Psoas muscle (tissue), 8 donors: Measurements from ENCODE around the gene TUBAL3. TPM values are rescaled to one million over a fixed set of nuclear protein-coding genes. Genes with fewer than 3 reads are reported as not detected.
"Not testable (repeated sequence)": the region's sequence is repeated elsewhere in the genome, so short reads cannot be mapped to it uniquely, and the experiment has no call there.

Experiments
- ATAC-seq, 4 donors: fragments of 200-7000 bp; cut with Tn5 transposase; one replicate each; pipeline ENCODE4 v1.9.1; 2020; ENCODE audit warnings: moderate library complexity in 3 of 4, mild to moderate bottlenecking in 2 of 4
- DNase-seq, 2 donors: peaks; one replicate each; pipeline ENCODE4 v3.0.0-alpha.2; 2020
- H3K27ac ChIP-seq: fragments of 200-600 bp; one replicate; pipeline ENCODE4 v1.8.0; 2022
- H3K27me3 ChIP-seq, 3 donors: fragments of 200-600 bp in 1 of 3; one replicate each; pipeline versions ENCODE4 v1.6.1 to v1.8.0; 2013 to 2022; ENCODE audit warnings: low read length in 2 of 3, mild to moderate bottlenecking in 2 of 3, moderate library complexity in 1 of 3; ENCODE audit not compliant: insufficient read depth in 3 of 3
- H3K36me3 ChIP-seq, 2 donors: fragments of 200-600 bp in 1 of 2; one replicate each; pipeline versions ENCODE4 v1.6.1 to v1.8.0; 2013 to 2022; ENCODE audit warnings: low read depth in 1 of 2, mild to moderate bottlenecking in 1 of 2, moderate library complexity in 1 of 2; ENCODE audit not compliant: insufficient read depth in 1 of 2
- H3K4me1 ChIP-seq: fragments of 200-600 bp; one replicate; pipeline ENCODE4 v1.8.0; 2022
- H3K4me3 ChIP-seq: fragments of 200-600 bp; one replicate; pipeline ENCODE4 v1.8.0; 2022; ENCODE audit warnings: mild to moderate bottlenecking
- H3K9me3 ChIP-seq: fragments of 200-600 bp; one replicate; pipeline ENCODE4 v1.8.0; 2022
- WGBS, 3 donors: extraction: QIAGEN DNeasy Blood & Tissue Kit; methylation state at CpG; one replicate each; pipeline versions ENCODE4 v1.1.6 to v1.1.7; 2013; 5-methylcytosine and 5-hydroxymethylcytosine counted together
- intact Hi-C, 2 donors: fragments of 100-400 bp; cut with DNase I; formaldehyde crosslinking; loops; one replicate each; pipeline versions ENCODE4 v1.11.0 to v1.14.2; 2022
- polyA plus RNA-seq, 3 donors: library from polyadenylated mRNA; stranded (reverse); fragments of 200-250 nt; gene quantifications; one replicate each; pipeline ENCODE4 v1.2.3, GENCODE V29; 2013
- total RNA-seq, 4 donors: library from RNA; stranded (reverse); fragmentation: NEBNext Ultra II Directional in 2 of 4; extraction: Animal tissue kit (Norgen Biotek cat#: 25700) in 2 of 4; gene quantifications; one replicate each; pipeline versions ENCODE4 v1.2.1 to v1.2.4, GENCODE V29; 2021 to 2023
- TF ChIP-seq, protein P1 (sequence below): fragments of 200-600 bp; IDR thresholded peaks from one replicate; pipeline ENCODE4 v1.8.0; 2022; ENCODE audit warnings: antibody characterized with exemption
- donor health status: healthy with polysubstance abuse.
- donor health status: DM: no; HTN: no; CAD: no; lungs with moderate emphysema.
- donor health status: Bipolar disorder and iron deficiency.
- donor health status: healthy.
- donor health status: DM: yes; HTN: yes; CAD: no.
- donor health status: DM: no; HTN: no; CAD: no.
- donor health status: DM: no; HTN: no; CAD: no.
- donor health status: DM: yes; HTN: yes; CAD: no.

Gene TUBAL3
- total and polyA plus RNA-seq, 7 donors: 0.06 to 0.23 (median 0.15) TPM; not detected in 2

DNA sequence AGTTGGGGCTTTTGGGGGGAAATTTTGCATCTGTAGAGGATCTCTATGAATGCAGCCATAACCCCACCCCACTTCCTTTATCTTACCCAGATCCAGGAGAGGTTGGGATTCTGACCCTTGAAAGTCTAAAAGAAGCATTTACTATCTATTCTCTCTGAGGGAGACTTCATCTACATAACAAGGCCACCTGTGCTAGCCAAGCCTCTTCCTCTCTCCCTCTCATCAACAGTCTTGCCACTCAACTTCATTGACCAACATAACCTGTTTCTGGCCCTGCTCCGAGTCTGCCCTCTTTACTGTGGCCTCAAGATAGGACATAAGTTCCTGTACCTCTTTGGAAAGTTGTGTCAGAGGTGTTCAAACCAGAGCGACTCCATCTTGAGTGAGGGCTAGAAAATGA is 19.4 kb downstream of the TUBAL3 start:
- Histone ChIP-seq H3K4me1 (no peaks in the 10 kb centered on the region), H3K27me3 (no peaks in the 10 kb centered on the region), H3K36me3 (no peaks in the 10 kb centered on the region), H3K4me3 (no peak overlapping the region), H3K9me3 (peaks cover 8% of the 10 kb centered on the region), H3K27ac (no peak overlapping the region)
- no peak for ATAC-seq
- intact Hi-C loops: loop anchor here (5.0 kb wide), 1 partner anchor 538 kb away; no protein-coding TSS in a partner anchor
- TF ChIP-seq, protein P1, sequence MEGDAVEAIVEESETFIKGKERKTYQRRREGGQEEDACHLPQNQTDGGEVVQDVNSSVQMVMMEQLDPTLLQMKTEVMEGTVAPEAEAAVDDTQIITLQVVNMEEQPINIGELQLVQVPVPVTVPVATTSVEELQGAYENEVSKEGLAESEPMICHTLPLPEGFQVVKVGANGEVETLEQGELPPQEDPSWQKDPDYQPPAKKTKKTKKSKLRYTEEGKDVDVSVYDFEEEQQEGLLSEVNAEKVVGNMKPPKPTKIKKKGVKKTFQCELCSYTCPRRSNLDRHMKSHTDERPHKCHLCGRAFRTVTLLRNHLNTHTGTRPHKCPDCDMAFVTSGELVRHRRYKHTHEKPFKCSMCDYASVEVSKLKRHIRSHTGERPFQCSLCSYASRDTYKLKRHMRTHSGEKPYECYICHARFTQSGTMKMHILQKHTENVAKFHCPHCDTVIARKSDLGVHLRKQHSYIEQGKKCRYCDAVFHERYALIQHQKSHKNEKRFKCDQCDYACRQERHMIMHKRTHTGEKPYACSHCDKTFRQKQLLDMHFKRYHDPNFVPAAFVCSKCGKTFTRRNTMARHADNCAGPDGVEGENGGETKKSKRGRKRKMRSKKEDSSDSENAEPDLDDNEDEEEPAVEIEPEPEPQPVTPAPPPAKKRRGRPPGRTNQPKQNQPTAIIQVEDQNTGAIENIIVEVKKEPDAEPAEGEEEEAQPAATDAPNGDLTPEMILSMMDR: no peak
- DNase-seq: no peak
- 89 to 91% (median 90%) methylated on average over 2 of the region's 2 CpGs for WGBS, 3 donors

DNA sequence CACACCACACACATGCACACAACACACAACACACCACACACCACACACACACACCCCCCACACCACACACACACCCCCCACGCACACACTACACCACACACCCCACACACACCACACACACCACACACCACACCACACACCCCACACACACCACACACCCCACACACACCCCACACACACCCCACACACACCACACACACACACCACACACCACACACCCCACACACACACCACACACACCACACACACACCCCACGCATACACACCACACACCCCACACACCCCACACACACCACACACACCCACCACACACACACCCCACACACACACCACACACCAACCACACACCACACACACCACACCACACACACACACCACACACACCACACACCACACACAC is 23.4 kb downstream of the TUBAL3 start:
- DNase-seq (no peak), ATAC-seq (no peak)
- no peak overlapping the region for H3K4me3 ChIP-seq
- no peaks in the 10 kb centered on the region for H3K4me1 ChIP-seq
- 93 to 100% (median 97%) methylated on average over 2 of the region's 2 CpGs for WGBS, 3 donors
- H3K9me3 ChIP-seq: no peaks in the 10 kb centered on the region
- intact Hi-C loops: loop anchor here (5.0 kb wide), 1 partner anchor 51 kb away; no protein-coding TSS in a partner anchor
- H3K36me3 ChIP-seq: no peaks in the 10 kb centered on the region
- TF ChIP-seq, protein P1: no peak
- H3K27ac ChIP-seq: no peak overlapping the region
- no peaks in the 10 kb centered on the region for H3K27me3 ChIP-seq

DNA sequence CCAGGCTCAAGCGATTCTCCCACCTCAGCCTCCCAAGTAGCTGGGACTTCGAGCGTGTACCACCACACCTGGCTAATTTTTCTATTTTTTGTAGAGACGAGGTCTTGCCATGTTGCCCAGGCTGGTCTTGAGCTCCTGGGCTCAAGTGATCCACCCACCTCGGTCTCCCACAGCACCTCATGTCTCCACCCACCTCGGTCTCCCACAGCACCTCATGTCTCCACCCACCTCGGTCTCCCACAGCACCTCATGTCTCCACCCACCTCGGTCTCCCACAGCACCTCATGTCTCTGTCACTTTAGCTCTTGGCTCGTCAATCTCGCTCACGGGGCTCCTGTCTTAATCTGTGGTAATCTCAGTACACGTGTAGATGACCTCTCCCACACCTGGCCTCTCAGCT is 24.2 kb downstream of the TUBAL3 start:
- WGBS, 3 donors: 90 to 95% (median 92%) methylated on average over 12 of the region's 12 CpGs
- ATAC-seq, H3K27me3 ChIP-seq, H3K4me3 ChIP-seq, H3K9me3 ChIP-seq, H3K4me1 ChIP-seq, DNase-seq, H3K27ac ChIP-seq, H3K36me3 ChIP-seq: not testable (repeated sequence)
- intact Hi-C loops: loop anchor here (5.0 kb wide), 1 partner anchor 52 kb away; no protein-coding TSS in a partner anchor

DNA sequence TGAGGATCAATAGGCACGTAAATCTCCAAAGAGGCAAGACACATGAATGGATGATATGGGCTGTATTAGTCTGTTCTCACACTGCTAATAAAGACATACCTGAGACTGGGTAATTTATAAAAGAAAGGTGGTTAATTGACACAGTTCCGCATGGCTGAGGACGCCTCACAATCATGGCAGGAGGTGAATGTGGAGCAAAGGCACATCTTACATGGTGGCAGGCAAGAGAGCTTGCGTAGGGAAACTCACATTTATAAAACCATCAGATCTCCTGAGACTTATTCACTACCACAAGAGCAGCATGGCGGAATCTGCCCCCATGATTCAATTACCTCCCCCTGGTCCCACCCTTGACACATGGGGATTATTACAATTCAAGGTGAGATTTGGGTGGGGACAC is 25.4 kb downstream of the TUBAL3 start:
- intact Hi-C loops: not testable (repeated sequence)
- WGBS, 3 donors: 97 to 98% (median 97%) methylated on average over 5 of the region's 5 CpGs

DNA sequence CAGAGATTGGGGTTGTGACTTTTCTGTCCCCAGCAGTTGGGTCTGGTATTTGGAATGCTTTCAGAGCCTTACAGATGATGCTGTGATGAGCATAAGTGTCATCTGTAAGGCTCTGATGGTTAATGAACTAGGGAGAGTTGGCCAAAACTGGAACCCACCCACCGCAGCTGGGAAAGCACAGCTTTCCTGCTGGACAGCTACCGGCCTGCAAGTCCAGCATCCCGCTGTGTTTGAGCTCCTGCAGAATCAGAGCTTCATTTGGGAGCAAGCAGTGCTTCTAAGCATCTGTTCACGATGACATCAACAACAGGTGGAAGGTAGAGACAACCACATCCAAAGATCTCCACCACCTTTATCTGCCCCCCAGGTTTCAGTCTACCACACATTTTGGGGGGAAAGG is 28.2 kb downstream of the TUBAL3 start:
- TF ChIP-seq, protein P1: no peak
- no peaks in the 10 kb centered on the region for H3K4me1 ChIP-seq
- no peak for ATAC-seq
- H3K36me3 ChIP-seq: no peaks in the 10 kb centered on the region
- no peak for DNase-seq
- no peaks in the 10 kb centered on the region for H3K27me3 ChIP-seq
- no peaks in the 10 kb centered on the region for H3K9me3 ChIP-seq
- WGBS, 3 donors: 21 to 32% (median 30%) methylated on average over 4 of the region's 4 CpGs
- no peak overlapping the region for H3K4me3 ChIP-seq
- no peak overlapping the region for H3K27ac ChIP-seq
- intact Hi-C loops: no loop called here

More for the DNA sequence above, 25.4 kb downstream of the TUBAL3 start:
- not testable (repeated sequence) for H3K4me1 ChIP-seq, H3K36me3 ChIP-seq, H3K9me3 ChIP-seq, H3K27me3 ChIP-seq, DNase-seq, H3K27ac ChIP-seq, ATAC-seq, H3K4me3 ChIP-seq
